Activated T-helper 2 cell treated with anti-CD3 and anti-CD28 coated beads, Interferon-gamma antibody, Interleukin-2, Interleukin-4, amounts not matched to agents 10 μg/mL and 5 μg/mL and 100 μg/mL, durations not matched to agents 14 hours and 24 hours and 36 hours (primary cell): Measurements from ENCODE around the gene SLC9A7. TPM values are rescaled to one million over a fixed set of nuclear protein-coding genes. Genes with fewer than 3 reads are reported as not detected.
A peak's percentile ranks its signal among the peaks of the same experiment; 100 is the strongest.

ENCODE experiments used
- DNase-seq: peaks from one replicate; pipeline ENCODE4 v3.0.0; 2021; ENCODE audit warnings: low spot score
- H3K27ac Mint-ChIP-seq: one replicate; pipeline ENCODE4 v1.8.0; 2021; ENCODE audit warnings: mixed read lengths
- H3K27me3 Mint-ChIP-seq: one replicate; pipeline ENCODE4 v1.8.0; 2021; ENCODE audit warnings: low read depth, mixed read lengths
- H3K36me3 Mint-ChIP-seq: one replicate; pipeline ENCODE4 v1.8.0; 2021; ENCODE audit warnings: low read depth, mixed read lengths
- H3K4me1 Mint-ChIP-seq: one replicate; pipeline ENCODE4 v1.8.0; 2021; ENCODE audit warnings: low read depth, mixed read lengths
- H3K4me3 Mint-ChIP-seq: one replicate; pipeline ENCODE4 v1.8.0; 2021; ENCODE audit warnings: low read depth, mild to moderate bottlenecking, moderate library complexity, mixed read lengths
- H3K9me3 Mint-ChIP-seq: one replicate; pipeline ENCODE4 v1.8.0; 2021; ENCODE audit warnings: mixed read lengths
- intact Hi-C: fragments of 100-400 bp; cut with micrococcal nuclease; formaldehyde crosslinking; loops from one replicate; pipeline ENCODE4 v1.15.1; 2023
- total RNA-seq: library from RNA; stranded (reverse); gene quantifications from 2 replicates; pipeline ENCODE4 v1.2.3, GENCODE V29; 2022

The SLC9A7 gene
- total RNA-seq, 1 donor from 2014 or later: 42.5 TPM

GRCh38 chrX:46712764-46713163 is 46.2 kb downstream of the SLC9A7 start:
- Mint-ChIP-seq H3K36me3 (peaks cover 26% of the 10 kb centered on the region), H3K4me1 (peaks cover 69% of the 10 kb centered on the region), H3K27ac (peak overlapping the region; percentile 92), H3K4me3 (no peak overlapping the region), H3K9me3 (peaks cover 4% of the 10 kb centered on the region), H3K27me3 (no peaks in the 10 kb centered on the region)
- intact Hi-C loops: no loop called here
- no peak for DNase-seq

GRCh38 chrX:46710927-46711623 is 47.8 kb downstream of the SLC9A7 start:
- H3K27ac Mint-ChIP-seq: peak overlapping the region; percentile 92
- H3K4me3 Mint-ChIP-seq: no peak overlapping the region
- peaks cover 29% of the 10 kb centered on the region for H3K36me3 Mint-ChIP-seq
- H3K9me3 Mint-ChIP-seq: peaks cover 4% of the 10 kb centered on the region
- H3K4me1 Mint-ChIP-seq: peaks cover 67% of the 10 kb centered on the region
- intact Hi-C loops: no loop called here
- H3K27me3 Mint-ChIP-seq: no peaks in the 10 kb centered on the region
- DNase-seq: no peak

DNA sequence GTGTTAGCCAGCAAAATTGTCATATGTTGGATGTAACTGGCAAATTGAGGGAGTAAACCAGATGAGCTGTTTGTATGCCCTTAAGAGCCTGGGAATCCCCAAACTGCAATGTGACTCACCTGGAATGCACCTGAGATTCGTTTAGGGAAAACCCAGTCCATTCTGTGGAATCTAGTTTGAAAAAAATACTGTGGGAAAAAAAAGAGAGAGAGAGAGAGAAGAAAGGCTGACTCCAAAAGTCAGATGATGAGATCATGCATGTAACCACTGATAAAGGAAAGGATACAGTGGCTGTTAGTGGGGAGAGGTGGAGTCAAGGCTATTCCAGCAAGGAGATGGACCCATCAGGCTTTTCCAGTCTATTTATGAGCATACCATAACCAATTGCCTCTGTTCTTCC is 48.5 kb downstream of the SLC9A7 start:
- Mint-ChIP-seq H3K27me3 (no peaks in the 10 kb centered on the region), H3K4me3 (no peak overlapping the region), H3K9me3 (peaks cover 4% of the 10 kb centered on the region), H3K4me1 (peaks cover 66% of the 10 kb centered on the region), H3K27ac (peak overlapping the region; percentile 92), H3K36me3 (peaks cover 29% of the 10 kb centered on the region)
- DNase-seq: no peak
- intact Hi-C loops: no loop called here

DNA sequence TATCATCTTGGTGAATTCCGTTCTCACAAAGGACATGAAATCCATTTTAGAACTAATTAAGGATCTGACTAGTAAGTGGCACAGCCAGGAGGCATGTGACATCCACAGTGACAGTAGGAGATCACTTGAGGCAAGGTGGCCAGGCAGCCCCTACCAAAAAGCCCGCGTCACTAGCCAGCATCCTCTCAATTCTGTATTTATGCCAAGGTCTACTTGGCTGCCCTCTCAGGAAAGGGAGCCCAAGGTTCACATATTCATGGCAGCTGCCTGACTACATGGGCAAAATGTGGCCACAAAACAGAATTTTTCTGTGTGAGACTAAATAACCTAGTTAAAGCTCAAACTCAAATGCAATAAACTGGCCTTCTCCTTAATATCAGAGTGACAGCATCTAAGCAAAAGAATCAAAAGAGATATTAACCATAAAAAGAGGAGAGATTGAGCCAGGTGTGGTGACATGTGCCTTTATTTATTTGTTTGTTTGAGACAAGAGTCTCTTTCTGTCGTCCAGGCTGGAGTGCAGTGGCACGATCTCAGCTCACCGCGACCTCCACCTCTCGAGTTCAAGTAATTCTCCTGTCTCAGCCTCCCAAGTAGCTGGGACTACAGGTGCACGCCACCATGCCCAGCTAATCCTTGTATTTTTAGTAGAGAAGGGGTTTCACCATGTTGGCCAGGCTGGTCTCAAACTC is 51.5 kb downstream of the SLC9A7 start:
- intact Hi-C loops: loop anchor here (10.0 kb wide), 1 partner anchor 87 kb away; no protein-coding TSS in a partner anchor
- Mint-ChIP-seq H3K9me3 (peaks cover 4% of the 10 kb centered on the region), H3K27me3 (no peaks in the 10 kb centered on the region), H3K4me3 (no peak overlapping the region), H3K27ac (peak overlapping the region; percentile 58), H3K36me3 (peaks cover 33% of the 10 kb centered on the region), H3K4me1 (peaks cover 71% of the 10 kb centered on the region)
- no peak for DNase-seq

DNA sequence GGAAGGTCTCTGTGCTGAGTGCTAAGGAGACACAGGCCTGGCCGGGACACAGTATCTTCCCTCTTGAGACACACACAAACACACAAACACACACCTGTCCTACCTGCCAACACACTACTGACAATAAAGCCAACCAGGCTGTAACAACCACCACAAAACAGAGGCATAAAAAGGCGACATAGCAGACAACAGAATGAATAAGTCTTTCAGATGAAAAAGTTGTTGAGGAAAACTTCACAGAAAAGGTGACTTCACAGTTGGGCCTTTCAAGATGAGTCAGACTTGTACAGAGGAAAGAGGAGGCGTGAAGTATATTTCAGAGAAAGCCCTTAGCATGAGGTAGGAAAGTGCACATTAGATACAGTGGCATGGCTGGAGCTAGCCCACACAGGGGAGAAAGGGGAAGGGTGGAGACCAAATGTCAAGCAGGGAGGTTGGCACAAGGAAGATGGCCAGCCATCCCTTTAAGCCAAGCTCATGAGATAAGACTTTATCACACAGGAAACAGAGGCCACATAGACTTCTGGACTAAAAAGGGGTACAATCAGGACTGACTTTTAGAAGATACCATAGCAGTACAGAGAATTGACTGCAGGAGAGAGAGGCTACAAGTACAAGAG is 54.0 kb downstream of the SLC9A7 start:
- Mint-ChIP-seq H3K9me3 (peaks cover 4% of the 10 kb centered on the region), H3K36me3 (peaks cover 31% of the 10 kb centered on the region), H3K4me3 (peak overlapping the region; percentile 51), H3K27ac (peak overlapping the region; percentile 96), H3K27me3 (no peaks in the 10 kb centered on the region), H3K4me1 (peaks cover 54% of the 10 kb centered on the region)
- peak; percentile 27 for DNase-seq
- intact Hi-C loops: loop anchor here (1.0 to 10.0 kb wide), 4 partner anchors 10 to 90 kb away; no protein-coding TSS in a partner anchor

GRCh38 chrX:46703980-46704379 is 54.9 kb downstream of the SLC9A7 start:
- DNase-seq: no peak
- intact Hi-C loops: loop anchor here (2.0 to 10.0 kb wide), 2 partner anchors 75 to 91 kb away; no protein-coding TSS in a partner anchor
- H3K4me1 Mint-ChIP-seq: peaks cover 48% of the 10 kb centered on the region

DNA sequence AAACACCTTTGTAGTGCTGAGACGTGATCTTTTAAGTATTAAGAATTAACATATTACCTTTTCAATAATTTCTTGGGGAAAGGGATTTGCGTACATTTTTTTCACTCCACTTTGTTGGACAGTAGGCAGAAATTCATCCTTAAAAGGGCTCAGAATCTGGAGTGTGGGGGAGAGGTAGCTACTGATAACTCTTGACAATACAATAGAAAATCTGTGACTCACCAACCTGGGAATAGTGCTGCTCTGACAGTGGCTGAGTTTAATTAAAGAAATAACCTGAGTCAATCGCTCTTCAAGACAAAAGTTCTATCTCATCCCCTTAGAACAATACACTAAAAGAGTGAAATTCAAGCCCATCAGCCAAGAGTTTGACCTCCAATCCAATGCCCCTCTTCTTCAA is 60.2 kb downstream of the SLC9A7 start:
- Mint-ChIP-seq H3K4me1 (peaks cover 23% of the 10 kb centered on the region), H3K27ac (no peak overlapping the region), H3K36me3 (peaks cover 19% of the 10 kb centered on the region), H3K27me3 (no peaks in the 10 kb centered on the region), H3K9me3 (no peaks in the 10 kb centered on the region), H3K4me3 (no peak overlapping the region)
- DNase-seq: no peak
- intact Hi-C loops: no loop called here

More at GRCh38 chrX:46703980-46704379, 54.9 kb downstream of the SLC9A7 start:
- Mint-ChIP-seq H3K36me3 (peaks cover 28% of the 10 kb centered on the region), H3K4me3 (peak overlapping the region; percentile 51), H3K27me3 (no peaks in the 10 kb centered on the region), H3K27ac (peak overlapping the region; percentile 96), H3K9me3 (peaks cover 4% of the 10 kb centered on the region)

GRCh38 chrX:46695491-46695890 is 63.4 kb downstream of the SLC9A7 start:
- Mint-ChIP-seq H3K27ac (no peak overlapping the region), H3K9me3 (no peaks in the 10 kb centered on the region), H3K36me3 (peaks cover 20% of the 10 kb centered on the region), H3K4me1 (peaks cover 10% of the 10 kb centered on the region), H3K27me3 (no peaks in the 10 kb centered on the region), H3K4me3 (no peak overlapping the region)
- DNase-seq: no peak
- intact Hi-C loops: no loop called here

DNA sequence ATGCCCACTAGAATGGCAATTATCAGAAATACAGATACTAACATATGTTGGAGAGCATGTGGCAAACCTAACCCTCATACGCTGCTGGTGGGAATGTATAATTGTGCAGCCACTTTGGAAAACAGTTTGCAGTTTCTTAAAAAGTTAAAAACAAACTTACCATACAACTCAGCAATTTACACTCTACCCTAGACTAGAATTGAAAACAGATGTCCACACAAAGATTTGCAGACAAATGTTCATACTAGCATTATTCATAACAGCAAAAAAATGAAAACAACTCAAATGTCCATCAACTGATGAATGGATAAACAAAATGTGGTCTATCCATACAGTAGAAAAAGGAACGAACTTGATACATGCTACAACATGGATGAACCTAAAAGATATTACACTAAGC is 64.4 kb downstream of the SLC9A7 start:
- no peak for DNase-seq
- no peak overlapping the region for H3K4me3 Mint-ChIP-seq
- peaks cover 22% of the 10 kb centered on the region for H3K36me3 Mint-ChIP-seq
- H3K9me3 Mint-ChIP-seq: no peaks in the 10 kb centered on the region
- intact Hi-C loops: no loop called here
- H3K4me1 Mint-ChIP-seq: peaks cover 10% of the 10 kb centered on the region
- no peaks in the 10 kb centered on the region for H3K27me3 Mint-ChIP-seq
- no peak overlapping the region for H3K27ac Mint-ChIP-seq

DNA sequence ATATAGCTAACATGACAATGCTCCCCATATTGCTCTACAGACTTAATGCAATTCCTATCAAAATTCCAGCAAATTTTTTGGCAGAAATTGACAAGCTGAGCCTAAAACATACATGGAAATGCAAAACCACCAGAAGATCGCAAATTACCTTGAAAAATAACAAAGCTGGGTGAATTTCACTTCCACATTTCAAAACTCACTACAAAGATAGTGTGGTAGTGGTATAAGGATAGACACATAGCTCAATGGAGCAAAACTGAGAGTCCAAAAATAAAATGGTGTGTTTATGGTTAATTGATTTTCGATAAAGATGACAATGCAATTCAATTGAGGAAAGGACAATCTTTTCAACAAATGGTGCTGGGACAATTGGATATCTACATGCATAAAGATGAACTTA is 65.8 kb downstream of the SLC9A7 start:
- intact Hi-C loops: no loop called here
- DNase-seq: no peak
- H3K4me1 Mint-ChIP-seq: peaks cover 10% of the 10 kb centered on the region
- H3K4me3 Mint-ChIP-seq: no peak overlapping the region
- H3K9me3 Mint-ChIP-seq: no peaks in the 10 kb centered on the region
- H3K36me3 Mint-ChIP-seq: peaks cover 14% of the 10 kb centered on the region
- H3K27me3 Mint-ChIP-seq: no peaks in the 10 kb centered on the region
- no peak overlapping the region for H3K27ac Mint-ChIP-seq

DNA sequence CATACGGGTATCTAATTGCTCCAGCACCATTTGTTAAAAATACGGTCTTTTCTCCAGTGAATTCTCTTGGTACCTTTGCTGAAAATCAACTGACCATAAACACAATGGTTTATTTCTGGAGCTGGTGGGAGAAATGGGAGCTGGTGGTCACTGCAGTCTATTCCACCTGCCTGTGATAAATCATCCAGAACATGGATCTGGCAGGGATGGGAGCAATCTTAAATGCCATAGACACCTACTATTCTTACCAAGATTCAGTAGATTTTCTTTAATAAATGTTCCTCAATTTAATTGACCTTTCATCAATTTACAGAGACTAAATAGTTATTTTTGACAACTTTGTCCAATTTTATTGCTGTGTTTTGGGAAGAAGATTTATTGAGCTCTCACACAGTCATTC is 68.1 kb downstream of the SLC9A7 start:
- Mint-ChIP-seq H3K9me3 (no peaks in the 10 kb centered on the region), H3K4me1 (peaks cover 21% of the 10 kb centered on the region), H3K27ac (no peak overlapping the region), H3K36me3 (peaks cover 14% of the 10 kb centered on the region), H3K4me3 (no peak overlapping the region), H3K27me3 (no peaks in the 10 kb centered on the region)
- no peak for DNase-seq
- intact Hi-C loops: no loop called here

DNA sequence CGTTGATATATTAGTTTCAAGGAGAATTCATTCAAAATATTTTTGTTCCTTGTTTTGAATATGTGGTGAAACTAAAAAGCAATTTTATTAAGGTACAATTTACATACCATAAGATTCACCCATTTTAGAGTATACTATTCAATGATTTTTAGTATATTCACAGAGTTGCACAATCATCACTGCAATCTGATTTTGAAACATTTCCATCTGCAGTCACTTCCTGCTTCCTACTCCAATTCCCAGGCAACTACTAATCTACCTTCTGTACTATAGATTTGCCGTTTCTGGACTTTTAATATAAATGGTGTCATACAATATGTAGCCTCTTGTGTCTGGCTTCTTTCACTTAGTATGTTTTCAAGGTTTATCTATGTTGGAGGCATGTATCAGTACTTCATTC is 71.3 kb downstream of the SLC9A7 start:
- no peak for DNase-seq
- Mint-ChIP-seq H3K36me3 (peaks cover 12% of the 10 kb centered on the region), H3K4me3 (no peak overlapping the region), H3K27me3 (no peaks in the 10 kb centered on the region), H3K27ac (no peak overlapping the region), H3K9me3 (no peaks in the 10 kb centered on the region), H3K4me1 (peaks cover 35% of the 10 kb centered on the region)
- intact Hi-C loops: no loop called here
